GM12878 (cell line): ENCODE data around the gene OGFOD3. TPM values are rescaled to one million over a fixed set of nuclear protein-coding genes. Genes with fewer than 3 reads are reported as not detected.

Source experiments
- BACH1 ChIP-seq: fragments of 450-650 bp; IDR thresholded peaks from 2 replicates; pipeline ENCODE4 v1.6.1; 2017; ENCODE audit warnings: mild to moderate bottlenecking, borderline replicate concordance
- CBX5 ChIP-seq: sonication (generic); IDR thresholded peaks from 2 replicates; pipeline ENCODE4 v1.6.1; 2016; ENCODE audit warnings: low read depth, moderate library complexity, mild to moderate bottlenecking, inconsistent platforms
- EED ChIP-seq: sonication (generic); IDR thresholded peaks from 2 replicates; pipeline ENCODE4 v1.6.1; 2016; ENCODE audit warnings: antibody characterized with exemption, low read depth
- ESRRA ChIP-seq: IDR thresholded peaks from 2 replicates; pipeline ENCODE4 v1.6.1; 2012; ENCODE audit warnings: mild to moderate bottlenecking, low read length, improper control_type of control experiment
- ETV6 ChIP-seq, 2 experiments: fragments of 450-650 bp in 1 of 2; IDR thresholded peaks in 1 of 2; conservative IDR thresholded peaks in 1 of 2; 2 replicates each; pipeline ENCODE4 v1.6.1; 2014; ENCODE audit warnings: antibody characterized with exemption in 1 of 2, borderline replicate concordance in 1 of 2, low read depth in 1 of 2, mild to moderate bottlenecking in 1 of 2, moderate library complexity in 1 of 2
- IRF4 ChIP-seq: IDR thresholded peaks from 2 replicates; pipeline ENCODE4 v1.6.1; 2011; ENCODE audit warnings: low read depth, low read length
- JUNB ChIP-seq: IDR thresholded peaks from 2 replicates; pipeline ENCODE4 v1.6.1; 2016; ENCODE audit warnings: antibody characterized with exemption, mild to moderate bottlenecking
- MXI1 ChIP-seq: fragments of 150-350 bp; IDR thresholded peaks from 2 replicates; pipeline ENCODE4 v1.6.1; 2011; ENCODE audit warnings: low read depth, mild to moderate bottlenecking, inconsistent platforms, low read length, improper control_type of control experiment
- PAX5 ChIP-seq: IDR thresholded peaks from 2 replicates; pipeline ENCODE4 v1.6.1; 2011; ENCODE audit warnings: low read depth, low read length, borderline replicate concordance
- REST ChIP-seq: IDR thresholded peaks from 2 replicates; pipeline ENCODE4 v1.6.1; 2012; ENCODE audit warnings: mild to moderate bottlenecking, low read depth, low read length
- RFX5 ChIP-seq: IDR thresholded peaks from 2 replicates; pipeline ENCODE4 v1.6.1; 2011; ENCODE audit warnings: low read depth, low read length, improper control_type of control experiment
- SMAD5 ChIP-seq: IDR thresholded peaks from 2 replicates; pipeline ENCODE4 v1.6.1; 2016; ENCODE audit warnings: antibody characterized with exemption, low read depth
- SMARCA5 ChIP-seq: fragments of 450-650 bp; IDR thresholded peaks from 2 replicates; pipeline ENCODE4 v1.6.1; 2017; ENCODE audit warnings: mild to moderate bottlenecking
- SRF ChIP-seq, 2 experiments: IDR thresholded peaks; 2 replicates each; pipeline ENCODE4 v1.6.1; 2011; ENCODE audit warnings: low read depth in 2 of 2, low read length in 2 of 2, mild to moderate bottlenecking in 1 of 2, moderate library complexity in 1 of 2
- STAT1 ChIP-seq: fragments of 450-650 bp; conservative IDR thresholded peaks from 2 replicates; pipeline ENCODE4 v1.6.1; 2014; ENCODE audit warnings: antibody characterized with exemption, mild to moderate bottlenecking
- SUZ12 ChIP-seq: fragments of 200-600 bp; sonication (generic); IDR thresholded peaks from one replicate; pipeline ENCODE4 v1.6.1; 2018; ENCODE audit warnings: antibody characterized with exemption, mild to moderate bottlenecking; ENCODE audit not compliant: unreplicated experiment
- TCF7 ChIP-seq: IDR thresholded peaks from 2 replicates; pipeline ENCODE4 v1.6.1; 2014; ENCODE audit warnings: antibody characterized with exemption, borderline replicate concordance
- ZBTB4 ChIP-seq: fragments of 450-650 bp; formaldehyde crosslinking; IDR thresholded peaks from 2 replicates; pipeline ENCODE4 v1.4.0; 2022; ENCODE audit warnings: mild to moderate bottlenecking, moderate library complexity
- ZNF207 ChIP-seq: fragments of 450-650 bp; IDR thresholded peaks from 2 replicates; pipeline ENCODE4 v1.6.1; 2014; ENCODE audit warnings: antibody characterized with exemption, mild to moderate bottlenecking, borderline replicate concordance
- ZNF24 ChIP-seq: fragments of 450-650 bp; IDR thresholded peaks from 2 replicates; pipeline ENCODE4 v1.6.1; 2017; ENCODE audit warnings: antibody characterized with exemption, mild to moderate bottlenecking
- polyA plus RNA-seq, 11 experiments: library from polyadenylated mRNA; depleted of rRNA in 4 of 11; unstranded in 6 of 11; stranded (reverse) in 5 of 11; fragments of >200 nt; fragmentation: Nextera tagmentation in 4 of 11; fragmentation: Illumina TruSeq in 1 of 11; extraction: Ambion mirVana in 4 of 11; extraction: Trizol in 1 of 11; gene quantifications; 1 replicate in 1 of 11; 2 replicates in 10 of 11; pipeline versions ENCODE4 v1.2.1 to v1.2.3, GENCODE V29; 2011 to 2016; ENCODE audit warnings: inconsistent platforms in 2 of 11, missing spikeins in 2 of 11, low read depth in 1 of 11
- total RNA-seq, 4 experiments: library from RNA; depleted of rRNA in 3 of 4; stranded (reverse); fragments of >200 nt in 3 of 4; fragmentation: Illumina TruSeq in 1 of 4; extraction: Trizol in 1 of 4; gene quantifications; 2 replicates each; pipeline versions ENCODE4 v1.2.1 to v1.2.3, GENCODE V29; 2013 to 2021
- TF ChIP-seq, protein P1 (sequence below): fragments of 450-650 bp; IDR thresholded peaks from 2 replicates; pipeline ENCODE4 v1.6.1; 2014; ENCODE audit warnings: mild to moderate bottlenecking
- TF ChIP-seq, protein P2 (sequence below): fragments of 450-650 bp; IDR thresholded peaks from 2 replicates; pipeline ENCODE4 v1.6.1; 2016; ENCODE audit warnings: mild to moderate bottlenecking
- TF ChIP-seq, protein P3 (sequence below): IDR thresholded peaks from 2 replicates; pipeline ENCODE4 v1.6.1; 2011; ENCODE audit warnings: mild to moderate bottlenecking, low read depth, low read length, moderate library complexity; ENCODE audit not compliant: insufficient replicate concordance

OGFOD3 gene
- total and polyA plus RNA-seq, 10 of the 15 experiments (the other 5 are each of a cell fraction or from before 2014, with no cell fraction given): 0.48 to 28.4 (median 18.3) TPM

- TF ChIP-seq, protein P1, sequence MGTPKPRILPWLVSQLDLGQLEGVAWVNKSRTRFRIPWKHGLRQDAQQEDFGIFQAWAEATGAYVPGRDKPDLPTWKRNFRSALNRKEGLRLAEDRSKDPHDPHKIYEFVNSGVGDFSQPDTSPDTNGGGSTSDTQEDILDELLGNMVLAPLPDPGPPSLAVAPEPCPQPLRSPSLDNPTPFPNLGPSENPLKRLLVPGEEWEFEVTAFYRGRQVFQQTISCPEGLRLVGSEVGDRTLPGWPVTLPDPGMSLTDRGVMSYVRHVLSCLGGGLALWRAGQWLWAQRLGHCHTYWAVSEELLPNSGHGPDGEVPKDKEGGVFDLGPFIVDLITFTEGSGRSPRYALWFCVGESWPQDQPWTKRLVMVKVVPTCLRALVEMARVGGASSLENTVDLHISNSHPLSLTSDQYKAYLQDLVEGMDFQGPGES: no peak
- TF ChIP-seq JUNB (no peak), CBX5 (no peak), SRF (IDR thresholded peaks at IDR 0.05; ENCODE audit: low read depth in 2 of 2, low read length in 2 of 2) (no peak), REST (no peak), EED (no peak), IRF4 (no peak), SUZ12 (no peak), MXI1 (0 out of 2 replicates have a peak, but pooled peaks have one; percentile 76), TCF7 (no peak), ESRRA (no peak), SMAD5 (no peak; the same call in 1 of the 2 replicates), ZBTB4 (CRISPR knock-in tag) (no peak), BACH1 (no peak), ZNF24 (no peak), SMARCA5 (no peak), ZNF207 (no peak), STAT1 (no peak), RFX5 (no peak), ETV6 (conservative IDR thresholded peaks at IDR 0.05 in 1 of 2, IDR thresholded peaks at IDR 0.05 in 1 of 2; ENCODE audit: borderline replicate concordance in 1 of 2, low read depth in 1 of 2) (no peak), PAX5 (no peak)
- TF ChIP-seq, protein P2, sequence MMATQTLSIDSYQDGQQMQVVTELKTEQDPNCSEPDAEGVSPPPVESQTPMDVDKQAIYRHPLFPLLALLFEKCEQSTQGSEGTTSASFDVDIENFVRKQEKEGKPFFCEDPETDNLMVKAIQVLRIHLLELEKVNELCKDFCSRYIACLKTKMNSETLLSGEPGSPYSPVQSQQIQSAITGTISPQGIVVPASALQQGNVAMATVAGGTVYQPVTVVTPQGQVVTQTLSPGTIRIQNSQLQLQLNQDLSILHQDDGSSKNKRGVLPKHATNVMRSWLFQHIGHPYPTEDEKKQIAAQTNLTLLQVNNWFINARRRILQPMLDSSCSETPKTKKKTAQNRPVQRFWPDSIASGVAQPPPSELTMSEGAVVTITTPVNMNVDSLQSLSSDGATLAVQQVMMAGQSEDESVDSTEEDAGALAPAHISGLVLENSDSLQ: peak; percentile 92
- TF ChIP-seq, protein P3, sequence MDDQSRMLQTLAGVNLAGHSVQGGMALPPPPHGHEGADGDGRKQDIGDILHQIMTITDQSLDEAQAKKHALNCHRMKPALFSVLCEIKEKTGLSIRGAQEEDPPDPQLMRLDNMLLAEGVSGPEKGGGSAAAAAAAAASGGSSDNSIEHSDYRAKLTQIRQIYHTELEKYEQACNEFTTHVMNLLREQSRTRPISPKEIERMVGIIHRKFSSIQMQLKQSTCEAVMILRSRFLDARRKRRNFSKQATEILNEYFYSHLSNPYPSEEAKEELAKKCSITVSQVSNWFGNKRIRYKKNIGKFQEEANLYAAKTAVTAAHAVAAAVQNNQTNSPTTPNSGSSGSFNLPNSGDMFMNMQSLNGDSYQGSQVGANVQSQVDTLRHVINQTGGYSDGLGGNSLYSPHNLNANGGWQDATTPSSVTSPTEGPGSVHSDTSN: peak; percentile 78
Measured at GRCh38 chr17:82457929-82458178, 39.5 kb upstream of the OGFOD3 start (continued).
